SU-DHL-6 (cell line): Measurements from ENCODE around the gene ELMO3.

ENCODE experiments used
- H2AFZ ChIP-seq: fragments of 200-600 bp; sonication (generic); 2 replicates; pipeline ENCODE4 v1.6.1; 2014; ENCODE audit warnings: low read depth, mild to moderate bottlenecking, moderate library complexity, mixed read lengths, antibody characterized with exemption, low read length; ENCODE audit not compliant: severe bottlenecking
- H3F3A ChIP-seq: fragments of 200-600 bp; shearing (Covaris generic); 2 replicates; pipeline ENCODE4 v1.6.0; 2016; ENCODE audit warnings: antibody characterized with exemption, mild to moderate bottlenecking; ENCODE audit not compliant: insufficient read depth
- H3K27ac ChIP-seq: fragments of 200-600 bp; sonication (generic); 2 replicates; pipeline ENCODE4 v1.5.1; 2016; ENCODE audit warnings: low read depth, mild to moderate bottlenecking, low read length, moderate library complexity, mixed read lengths
- H3K27me3 ChIP-seq: fragments of 200-600 bp; sonication (generic), shearing (Covaris generic); 2 replicates; pipeline ENCODE4 v1.6.0; 2014; ENCODE audit warnings: mild to moderate bottlenecking, low read length
- H3K36me3 ChIP-seq: fragments of 200-600 bp; sonication (generic); 2 replicates; pipeline ENCODE4 v1.6.1; 2014; ENCODE audit warnings: mild to moderate bottlenecking, low read length, mixed read lengths
- H3K4me2 ChIP-seq: fragments of 300-600, 200-600 bp; shearing (Covaris generic), sonication (generic); 2 replicates; pipeline ENCODE4 v1.6.0; 2014; ENCODE audit warnings: low read length, low read depth, mild to moderate bottlenecking; ENCODE audit not compliant: poor library complexity, severe bottlenecking
- H3K4me3 ChIP-seq: fragments of 200-600 bp; sonication (generic); 2 replicates; pipeline ENCODE4 v1.5.1; 2014; ENCODE audit warnings: antibody characterized with exemption, low read length, mild to moderate bottlenecking, mixed read lengths; ENCODE audit not compliant: insufficient read depth, poor library complexity, severe bottlenecking
- H3K79me2 ChIP-seq: fragments of 200-600 bp; sonication (generic); 2 replicates; pipeline ENCODE4 v1.6.1; 2014; ENCODE audit warnings: mild to moderate bottlenecking, low read length, moderate library complexity; ENCODE audit not compliant: insufficient read depth
- H3K9ac ChIP-seq: fragments of 200-600 bp; sonication (generic); 2 replicates; pipeline ENCODE4 v1.7.0; 2014; ENCODE audit warnings: mild to moderate bottlenecking, low read length
- H3K9me2 ChIP-seq: fragments of 200-600 bp; sonication (generic); replicated peaks from 2 replicates; pipeline ENCODE4 v1.6.1; 2014; ENCODE audit warnings: low read length; ENCODE audit not compliant: insufficient read depth
- H3K9me3 ChIP-seq: fragments of 200-600 bp; sonication (generic); 2 replicates; pipeline ENCODE4 v1.6.1; 2014; ENCODE audit warnings: low read length, mixed read lengths; ENCODE audit not compliant: insufficient read depth
- H4K20me1 ChIP-seq: fragments of 200-600 bp; sonication (generic); 2 replicates; pipeline ENCODE4 v1.6.1; 2014; ENCODE audit warnings: low read depth, mild to moderate bottlenecking, antibody characterized with exemption, low read length, moderate library complexity, mixed read lengths
- CTCF ChIP-seq: fragments of 200-600 bp; sonication (generic); IDR thresholded peaks from one replicate; pipeline ENCODE4 v1.5.1; 2017; ENCODE audit warnings: antibody characterized with exemption, mild to moderate bottlenecking, low read length, moderate library complexity; ENCODE audit not compliant: insufficient read depth, poor library complexity, severe bottlenecking
- EZH2phosphoT487 ChIP-seq: fragments of 200-600 bp; sonication (generic), shearing (Covaris generic); conservative IDR thresholded peaks from 2 replicates; pipeline ENCODE4 v1.6.1; 2018; ENCODE audit warnings: mild to moderate bottlenecking, antibody characterized with exemption, low read length, moderate library complexity, mixed read lengths

Gene ELMO3

GRCh38 chr16:67208154-67208896 is 9.4 kb downstream of the ELMO3 start:
- H3K27ac ChIP-seq, result no peak overlapping the region
- no peak overlapping the region for H3K4me2 ChIP-seq
- H3K36me3 ChIP-seq, result no peaks in the 10 kb centered on the region
- no peaks in the 10 kb centered on the region for H3K79me2 ChIP-seq
- no peaks in the 10 kb centered on the region for H3K9me2 ChIP-seq
- H4K20me1 ChIP-seq, result no peaks in the 10 kb centered on the region
- no peaks in the 10 kb centered on the region for H3F3A ChIP-seq
- no peak overlapping the region for H3K4me3 ChIP-seq
- H3K9me3 ChIP-seq, result no peaks in the 10 kb centered on the region
- TF ChIP-seq CTCF (no peak), EZH2phosphoT487 (no peak)
- H3K9ac ChIP-seq, result no peak overlapping the region
- H2AFZ ChIP-seq, result no peak overlapping the region
- H3K27me3 ChIP-seq, result no peaks in the 10 kb centered on the region

- no peaks in the 10 kb centered on the region for H3K79me2 ChIP-seq
- H3K9me3 ChIP-seq, result no peaks in the 10 kb centered on the region
- TF ChIP-seq EZH2phosphoT487 (no peak), CTCF (no peak)
- H3K9me2 ChIP-seq, result no peaks in the 10 kb centered on the region
- no peak overlapping the region for H3K9ac ChIP-seq
- H3K4me3 ChIP-seq, result no peak overlapping the region
- no peak overlapping the region for H2AFZ ChIP-seq
- no peaks in the 10 kb centered on the region for H4K20me1 ChIP-seq
- H3K27me3 ChIP-seq, result no peaks in the 10 kb centered on the region
- no peaks in the 10 kb centered on the region for H3K36me3 ChIP-seq
- H3K4me2 ChIP-seq, result no peak overlapping the region
- no peak overlapping the region for H3K27ac ChIP-seq
- no peaks in the 10 kb centered on the region for H3F3A ChIP-seq
Observed at GRCh38 chr16:67209565-67209964, 10.6 kb downstream of the ELMO3 start.

GRCh38 chr16:67210069-67210937 is 11.4 kb downstream of the ELMO3 start:
- Histone ChIP-seq H3K4me3 (no peak overlapping the region), H3F3A (no peaks in the 10 kb centered on the region), H3K79me2 (no peaks in the 10 kb centered on the region), H3K9me2 (no peaks in the 10 kb centered on the region), H4K20me1 (no peaks in the 10 kb centered on the region), H3K9me3 (no peaks in the 10 kb centered on the region), H3K36me3 (no peaks in the 10 kb centered on the region), H3K4me2 (no peak overlapping the region), H3K27me3 (no peaks in the 10 kb centered on the region), H3K9ac (no peak overlapping the region), H3K27ac (no peak overlapping the region), H2AFZ (no peak overlapping the region)
- TF ChIP-seq EZH2phosphoT487 (no peak), CTCF (no peak)
